ENCODE measurements around the gene HOXA10. TPM values are rescaled to one million over a fixed set of nuclear protein-coding genes. Genes with fewer than 3 reads are reported as not detected.

The HOXA10 gene
- total RNA-seq, 1 experiment from 2014 or later: not detected

DNA sequence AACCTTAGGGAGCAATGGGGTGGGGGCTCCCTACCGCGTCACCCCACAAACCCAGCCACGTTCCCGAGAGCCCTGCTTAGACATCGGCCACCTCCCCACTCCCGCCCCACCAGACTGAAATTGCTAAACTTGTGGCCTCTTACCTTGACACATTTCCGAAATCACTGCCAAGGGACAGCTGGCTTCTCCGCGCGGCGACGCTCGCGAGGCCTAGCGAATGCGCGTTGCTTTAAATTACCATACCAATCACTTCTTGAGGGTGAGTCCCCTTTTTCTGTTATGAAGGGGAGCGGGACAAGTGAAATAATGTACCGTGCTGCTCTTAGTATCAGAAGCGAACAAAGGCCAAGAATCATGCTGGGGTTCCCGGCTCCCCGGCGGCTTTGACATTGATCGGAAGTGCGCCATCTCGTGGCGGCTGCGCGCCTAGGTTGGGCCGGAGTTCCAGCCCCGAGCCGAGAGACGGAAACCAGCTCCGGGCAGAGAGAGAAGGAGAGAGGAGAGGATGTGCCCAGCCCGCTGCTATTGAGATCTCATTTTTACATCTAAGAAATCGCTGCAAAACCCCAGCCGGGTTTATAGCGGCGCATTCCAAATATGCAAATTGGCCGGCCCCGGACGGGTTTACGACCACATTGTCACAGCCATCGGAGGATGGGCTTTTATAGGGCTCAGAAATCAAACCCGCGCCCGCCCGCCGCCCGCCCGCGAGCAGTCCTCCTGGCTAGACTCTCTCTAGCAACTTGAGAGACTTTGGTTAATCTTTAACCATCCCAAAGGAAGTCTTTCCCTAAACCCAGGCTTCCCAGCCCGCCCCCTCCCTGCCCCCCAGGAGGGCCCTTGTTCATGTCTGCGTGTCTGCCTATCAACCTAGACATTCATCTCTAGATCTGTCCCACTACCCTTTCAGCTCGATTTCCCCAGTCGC lies 5.6 kb upstream of the HOXA10 start:
- Histone ChIP-seq H2BK15ac (ENCODE audit: low read depth, low read length) (no peak overlapping the region), H4K91ac (ENCODE audit: insufficient read length, low read depth, low read length) (no peak overlapping the region), H3K4me2 (ENCODE audit: insufficient read depth, insufficient read length, low read length) (peak overlapping the region; percentile 12), H3K23ac (ENCODE audit: insufficient read length, low read depth, low read length) (no peak overlapping the region), H3K27ac (ENCODE audit: insufficient read length, low read depth, low read length) (no peak overlapping the region), H4K20me1 (ENCODE audit: control insufficient read depth, insufficient read depth, insufficient read length) (no peaks in the 10 kb centered on the region), H3K9ac (ENCODE audit: extremely low read depth, insufficient read length, low read length) (no peak overlapping the region), H3K4ac (ENCODE audit: low read depth, low read length) (no peak overlapping the region), H4K8ac (replicated peaks; ENCODE audit: insufficient read length, low read depth, low read length) (no peak overlapping the region), H3K9me3 (ENCODE audit: control insufficient read depth, low read depth, low read length) (no peaks in the 10 kb centered on the region), H2AK5ac (ENCODE audit: insufficient read length, low read length) (no peak overlapping the region), H3K56ac (ENCODE audit: insufficient read length, low read depth, low read length) (no peak overlapping the region), H2BK20ac (ENCODE audit: low read depth, low read length, poor library complexity, severe bottlenecking) (no peak overlapping the region), H4K5ac (ENCODE audit: insufficient read length, low read depth, low read length) (no peak overlapping the region), H3K14ac (ENCODE audit: insufficient read depth, low read length) (no peak overlapping the region), H3K79me1 (ENCODE audit: insufficient read depth, low read depth, low read length, poor library complexity, severe bottlenecking) (no peaks in the 10 kb centered on the region), H3K4me1 (ENCODE audit: insufficient read depth, low read length) (no peaks in the 10 kb centered on the region), H3K79me2 (ENCODE audit: insufficient read depth, low read length) (no peaks in the 10 kb centered on the region), H3K18ac (ENCODE audit: insufficient read length, low read depth, low read length) (no peak overlapping the region), H2BK12ac (ENCODE audit: insufficient read length, low read depth, low read length) (no peak overlapping the region), H3T11ph (ENCODE audit: low read length) (no peak overlapping the region), H2BK120ac (ENCODE audit: low read depth, low read length, poor library complexity, severe bottlenecking) (no peak overlapping the region), H3K23me2 (ENCODE audit: insufficient read length, low read depth, low read length, poor library complexity, severe bottlenecking) (no peaks in the 10 kb centered on the region), H2AFZ (ENCODE audit: low read length) (no peak overlapping the region), H2BK5ac (ENCODE audit: insufficient read length, low read length) (no peak overlapping the region), H3K27me3 (ENCODE audit: insufficient read depth, low read length) (peaks cover 97% of the 10 kb centered on the region)
- H3K9me3 Mint-ChIP-seq: peaks cover 2 to 14% of the 10 kb centered on the region in 2 experiments; a peak in 1 of 5 replicates
- TF ChIP-seq, protein P1, sequence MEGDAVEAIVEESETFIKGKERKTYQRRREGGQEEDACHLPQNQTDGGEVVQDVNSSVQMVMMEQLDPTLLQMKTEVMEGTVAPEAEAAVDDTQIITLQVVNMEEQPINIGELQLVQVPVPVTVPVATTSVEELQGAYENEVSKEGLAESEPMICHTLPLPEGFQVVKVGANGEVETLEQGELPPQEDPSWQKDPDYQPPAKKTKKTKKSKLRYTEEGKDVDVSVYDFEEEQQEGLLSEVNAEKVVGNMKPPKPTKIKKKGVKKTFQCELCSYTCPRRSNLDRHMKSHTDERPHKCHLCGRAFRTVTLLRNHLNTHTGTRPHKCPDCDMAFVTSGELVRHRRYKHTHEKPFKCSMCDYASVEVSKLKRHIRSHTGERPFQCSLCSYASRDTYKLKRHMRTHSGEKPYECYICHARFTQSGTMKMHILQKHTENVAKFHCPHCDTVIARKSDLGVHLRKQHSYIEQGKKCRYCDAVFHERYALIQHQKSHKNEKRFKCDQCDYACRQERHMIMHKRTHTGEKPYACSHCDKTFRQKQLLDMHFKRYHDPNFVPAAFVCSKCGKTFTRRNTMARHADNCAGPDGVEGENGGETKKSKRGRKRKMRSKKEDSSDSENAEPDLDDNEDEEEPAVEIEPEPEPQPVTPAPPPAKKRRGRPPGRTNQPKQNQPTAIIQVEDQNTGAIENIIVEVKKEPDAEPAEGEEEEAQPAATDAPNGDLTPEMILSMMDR (conservative IDR thresholded peaks at IDR 0.05): peak; percentile 96
- peaks cover 100% of the 10 kb centered on the region for H3K27me3 Mint-ChIP-seq (ENCODE audit: low read depth)
- no CpG with 5 or more reads among the region's 56 CpGs for WGBS (ENCODE audit: extremely low coverage, insufficient read length, low lambda C conversion rate)
- DNase-seq: peak; percentile 83
- no peak overlapping the region for H3K27ac Mint-ChIP-seq
- peaks cover 4 to 18% of the 10 kb centered on the region in 2 experiments for H3K4me1 Mint-ChIP-seq
- no peaks in the 10 kb centered on the region; a peak in 3 of 7 replicates for H3K36me3 Mint-ChIP-seq (ENCODE audit: insufficient read depth in 1 of 3, low read depth in 3 of 3)
- no peak overlapping the region; a peak in 1 of 5 replicates for H3K4me3 Mint-ChIP-seq
